T-helper 2 cell treated with Interferon-gamma antibody and Interleukin-4, amounts not matched to agents 100 ng/mL and 5 ng/mL, for 36 hours (primary cell): ENCODE results near the gene BCAP31. TPM values are rescaled to one million over a fixed set of nuclear protein-coding genes. Genes with fewer than 3 reads are reported as not detected.
"Not testable (repeated sequence)": the region's sequence is repeated elsewhere in the genome, so short reads cannot be mapped to it uniquely, and the experiment has no call there.

Source experiments
- intact Hi-C: fragments of 100-400 bp; cut with micrococcal nuclease; formaldehyde crosslinking; loops from one replicate; pipeline ENCODE4 v1.15.1; 2023
- total RNA-seq: library from RNA; stranded (reverse); gene quantifications from 2 replicates; pipeline ENCODE4 v1.2.3, GENCODE V29; 2022

BCAP31 gene
- total RNA-seq, 1 donor from 2014 or later, result 155 TPM

DNA sequence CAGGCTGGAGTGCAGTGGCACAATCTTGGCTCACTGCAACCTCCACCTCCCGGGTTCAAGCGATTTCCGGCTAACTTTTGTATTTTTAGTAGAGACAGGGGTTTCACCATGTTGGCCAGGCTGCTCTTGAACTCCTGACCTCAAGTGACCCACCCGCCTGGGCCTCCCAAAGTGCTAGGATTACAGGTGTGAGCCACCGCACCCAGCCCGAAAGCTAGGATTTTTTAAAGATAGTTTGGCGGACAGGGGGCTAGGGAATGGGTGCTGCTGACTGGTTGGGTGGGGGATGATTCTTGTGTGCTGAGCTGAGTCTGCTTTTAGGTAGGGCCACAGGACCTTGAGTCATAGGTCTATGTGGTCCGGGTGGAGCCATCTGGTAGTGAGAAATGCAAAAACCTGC, 40.7 kb downstream of the BCAP31 start:
- intact Hi-C loops, result not testable (repeated sequence)

DNA sequence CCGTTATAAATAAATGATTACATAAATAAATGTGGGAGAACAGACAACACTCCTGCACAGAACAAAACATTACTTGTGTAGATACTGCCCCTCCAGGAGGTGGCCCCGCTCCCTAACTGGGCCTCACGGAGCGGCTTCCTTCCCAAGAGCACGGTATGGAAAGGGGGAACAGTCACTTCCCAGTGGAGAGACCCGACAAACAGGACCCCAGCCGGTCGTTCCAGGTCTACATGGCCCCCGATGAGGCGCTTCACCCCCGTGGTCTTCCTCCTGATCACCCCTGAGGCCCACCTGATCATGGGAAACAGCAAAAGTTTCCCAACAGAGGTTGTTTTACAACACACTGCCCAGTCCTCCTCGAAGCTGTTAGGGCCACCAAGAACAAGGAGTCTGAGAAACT, 43.0 kb downstream of the BCAP31 start:
- intact Hi-C loops, result no loop called here

DNA sequence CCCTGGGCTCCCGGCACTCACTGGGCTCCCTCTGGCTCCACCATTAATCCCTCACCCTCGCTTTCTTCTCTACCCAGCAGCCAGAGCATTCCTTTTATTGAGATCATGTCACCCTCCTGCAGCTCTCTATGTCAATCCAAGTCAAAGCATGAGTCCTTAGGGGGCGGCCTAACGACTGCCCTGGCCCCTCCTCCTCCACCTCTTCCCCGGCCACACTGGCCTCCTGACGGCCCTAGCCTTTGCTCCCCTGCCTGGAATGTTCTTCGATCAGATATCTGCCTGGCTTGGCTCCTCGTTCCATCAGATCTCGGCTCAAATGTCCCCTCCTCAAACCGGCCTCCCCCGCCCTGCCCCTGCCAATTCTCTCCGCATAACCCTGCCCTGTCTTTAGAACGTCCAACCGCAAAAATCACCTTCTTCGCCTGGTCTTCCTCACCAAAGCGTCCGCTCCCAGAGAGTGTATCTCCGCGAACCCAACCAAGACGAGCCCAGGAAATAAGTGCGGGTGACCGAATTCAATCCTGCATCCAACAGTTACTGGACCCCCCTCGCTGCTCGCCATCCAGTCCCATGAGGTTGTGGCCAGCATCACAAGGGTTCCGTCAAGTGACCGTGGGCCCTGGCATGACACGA, 49.9 kb downstream of the BCAP31 start:
- intact Hi-C loops, result no loop called here

DNA sequence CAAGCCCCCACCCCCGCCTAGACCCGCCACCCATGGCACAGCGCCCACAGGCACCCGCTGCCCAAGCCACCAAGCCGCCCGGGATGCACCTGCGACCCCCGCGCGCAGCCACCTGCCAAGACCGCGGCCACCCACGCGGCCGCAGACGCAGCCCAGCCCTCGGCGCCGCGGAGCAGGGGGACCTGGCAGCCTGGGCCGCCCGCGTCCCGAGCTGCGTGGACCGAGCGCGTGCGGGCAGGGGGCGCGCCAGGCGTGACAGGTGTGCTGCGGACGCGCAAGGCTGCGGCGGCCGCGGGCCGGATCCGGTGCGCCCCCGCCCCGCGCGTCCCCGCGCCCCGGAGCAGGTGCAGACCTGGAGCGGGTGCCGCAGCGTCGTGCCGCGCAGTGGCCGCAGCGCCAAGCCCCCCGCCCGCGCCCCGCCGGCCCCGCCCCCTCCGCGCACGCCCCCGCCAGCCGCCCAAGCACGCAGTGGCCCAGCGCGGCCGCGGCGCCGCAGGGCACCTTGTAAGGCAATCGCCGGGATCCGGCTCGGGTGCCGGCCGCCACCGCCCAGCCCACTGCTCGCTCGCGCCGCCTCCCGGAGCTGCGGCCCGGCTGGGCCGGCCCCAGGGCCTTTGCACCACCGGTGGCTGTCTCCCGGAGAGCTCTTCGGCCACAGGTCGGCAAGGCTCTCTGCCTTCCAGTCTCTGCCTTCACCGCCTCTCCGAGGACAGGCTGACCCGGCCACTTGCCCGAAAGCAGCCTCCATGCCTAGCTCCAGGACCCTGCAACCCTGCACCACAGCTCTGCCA, 50.6 kb downstream of the BCAP31 start, which contains the start of gene PNCK:
TSS of gene PNCK (minus strand) at position 386 of the 791 bp plus-strand sequence. CDS start 737 bp downstream, outside the sequence.
- intact Hi-C loops, result no loop called here

DNA sequence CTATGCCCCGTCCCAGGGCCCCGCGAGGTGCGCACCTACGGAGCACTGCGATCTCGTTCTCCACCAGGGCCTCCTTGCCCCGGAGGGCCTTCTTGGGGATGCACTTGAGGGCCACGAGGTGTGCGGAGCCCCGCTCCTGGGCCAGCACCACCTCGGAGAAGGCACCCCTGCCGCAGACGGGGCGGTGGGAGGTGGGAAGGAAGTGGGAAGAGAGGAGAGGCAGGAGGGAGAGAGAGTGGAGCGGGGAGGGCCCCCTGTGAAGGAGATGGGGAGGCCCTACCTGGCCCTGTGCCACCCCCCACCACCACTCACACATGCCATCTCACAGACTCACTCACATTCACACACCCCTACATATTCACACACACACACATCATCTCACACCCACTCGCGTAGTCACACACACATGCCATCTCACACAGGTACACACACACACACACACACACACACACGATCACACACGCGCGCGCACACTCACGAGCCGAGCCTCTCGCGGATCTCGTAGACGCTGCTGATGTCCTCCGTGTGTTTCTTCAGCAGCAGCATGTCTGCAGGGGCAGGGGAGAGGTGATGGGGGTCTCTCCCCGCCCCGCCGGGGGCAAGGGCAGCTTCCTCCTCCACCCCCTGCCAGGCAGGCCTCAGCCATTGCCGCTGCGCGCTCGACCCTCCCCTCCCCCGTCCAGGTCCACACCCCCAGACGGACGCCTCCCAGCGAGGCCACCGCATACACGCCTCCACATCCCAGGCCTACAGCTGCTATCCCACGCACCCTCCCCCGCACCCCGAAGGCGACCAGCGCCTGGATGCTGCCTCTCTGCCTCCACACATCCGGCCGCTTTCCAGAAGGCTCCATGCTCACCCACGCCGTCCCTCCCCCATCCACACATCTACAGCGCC, 51.4 kb downstream of the BCAP31 start:
- intact Hi-C loops, result no loop called here

DNA sequence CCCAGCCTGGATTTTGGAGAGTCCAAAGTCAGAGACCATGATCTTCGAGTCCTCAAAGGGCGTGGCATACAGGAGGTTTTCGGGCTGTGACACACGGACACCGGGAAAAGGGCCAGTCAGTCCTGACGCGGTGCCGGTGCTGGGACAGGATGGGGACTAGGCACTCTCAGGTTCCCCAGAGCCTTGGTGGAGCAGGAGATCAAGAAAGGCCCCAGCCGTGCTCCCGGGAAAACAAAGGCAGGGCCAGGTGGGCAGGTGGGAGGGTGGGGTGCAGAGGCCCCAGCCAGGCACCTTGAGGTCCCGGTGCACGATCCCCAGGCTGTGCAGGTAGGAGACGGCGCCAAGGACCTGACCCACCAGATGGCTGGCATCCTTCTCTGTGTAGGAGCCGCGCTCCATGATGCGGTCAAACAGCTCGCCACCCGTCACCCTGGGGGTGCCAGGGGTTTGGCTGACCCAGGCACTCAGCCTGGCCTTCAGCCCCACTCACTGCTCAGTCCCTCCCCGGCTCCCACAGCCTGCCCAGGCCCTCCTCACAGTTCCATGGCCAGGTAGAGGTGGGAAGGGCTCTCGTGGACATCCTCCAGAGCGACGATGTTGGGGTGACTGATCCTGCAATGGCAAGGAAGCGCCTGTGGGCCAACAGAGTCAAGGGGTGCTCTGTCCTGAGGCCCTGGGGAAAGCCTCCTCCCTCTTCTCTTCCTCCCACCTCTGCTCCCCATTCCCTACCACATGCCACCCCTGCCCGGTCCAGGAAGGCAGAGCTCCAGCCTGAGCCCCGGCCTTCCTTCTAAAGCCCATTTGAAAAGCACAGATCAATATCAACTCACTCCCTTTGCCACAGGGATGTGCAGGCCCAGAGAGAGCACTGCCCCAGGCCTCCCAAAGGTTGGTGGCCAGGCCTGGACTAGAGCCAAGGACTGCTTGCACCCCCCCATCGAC, 52.3 kb downstream of the BCAP31 start:
- intact Hi-C loops, result no loop called here

DNA sequence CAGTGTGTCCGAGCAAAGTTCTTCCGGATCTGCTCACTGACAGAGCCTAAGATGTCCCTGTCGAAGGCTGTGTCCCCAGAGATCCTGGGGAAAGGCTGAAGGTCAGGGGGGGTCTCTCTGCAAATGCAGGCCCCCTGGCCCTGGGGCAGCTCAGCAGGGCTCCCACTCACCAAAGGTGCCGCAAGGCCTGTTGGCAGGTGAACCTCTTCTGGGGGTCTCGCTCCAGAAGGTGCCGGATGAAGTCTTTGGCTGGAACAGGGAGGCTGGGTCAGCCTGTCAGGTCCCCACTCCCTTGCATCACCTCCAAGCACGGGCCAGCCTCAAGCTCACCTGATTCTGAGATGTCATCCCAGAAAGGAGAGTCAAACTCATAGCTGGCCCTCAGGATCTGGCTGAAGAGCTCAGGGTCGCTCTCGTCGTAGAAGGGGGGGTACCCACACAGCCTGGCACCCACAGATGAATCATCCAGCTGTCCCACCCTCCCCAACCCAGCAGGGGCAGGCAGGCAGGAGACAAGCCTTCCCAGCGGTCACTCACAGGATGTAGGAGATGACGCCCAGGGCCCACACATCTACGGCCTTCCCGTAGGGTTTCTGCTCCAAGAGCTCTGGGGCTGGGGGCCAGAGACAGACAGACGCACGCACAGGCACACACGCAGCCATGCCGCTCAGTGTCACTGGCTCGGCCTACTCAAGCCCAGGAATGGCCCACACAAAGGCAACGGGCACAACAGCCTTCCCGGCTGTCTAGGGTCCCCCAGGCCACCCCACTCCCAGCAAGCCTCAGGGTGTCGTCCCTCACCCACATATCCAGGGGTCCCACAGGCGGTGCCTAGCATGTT, 53.2 kb downstream of the BCAP31 start:
- intact Hi-C loops, result no loop called here

DNA sequence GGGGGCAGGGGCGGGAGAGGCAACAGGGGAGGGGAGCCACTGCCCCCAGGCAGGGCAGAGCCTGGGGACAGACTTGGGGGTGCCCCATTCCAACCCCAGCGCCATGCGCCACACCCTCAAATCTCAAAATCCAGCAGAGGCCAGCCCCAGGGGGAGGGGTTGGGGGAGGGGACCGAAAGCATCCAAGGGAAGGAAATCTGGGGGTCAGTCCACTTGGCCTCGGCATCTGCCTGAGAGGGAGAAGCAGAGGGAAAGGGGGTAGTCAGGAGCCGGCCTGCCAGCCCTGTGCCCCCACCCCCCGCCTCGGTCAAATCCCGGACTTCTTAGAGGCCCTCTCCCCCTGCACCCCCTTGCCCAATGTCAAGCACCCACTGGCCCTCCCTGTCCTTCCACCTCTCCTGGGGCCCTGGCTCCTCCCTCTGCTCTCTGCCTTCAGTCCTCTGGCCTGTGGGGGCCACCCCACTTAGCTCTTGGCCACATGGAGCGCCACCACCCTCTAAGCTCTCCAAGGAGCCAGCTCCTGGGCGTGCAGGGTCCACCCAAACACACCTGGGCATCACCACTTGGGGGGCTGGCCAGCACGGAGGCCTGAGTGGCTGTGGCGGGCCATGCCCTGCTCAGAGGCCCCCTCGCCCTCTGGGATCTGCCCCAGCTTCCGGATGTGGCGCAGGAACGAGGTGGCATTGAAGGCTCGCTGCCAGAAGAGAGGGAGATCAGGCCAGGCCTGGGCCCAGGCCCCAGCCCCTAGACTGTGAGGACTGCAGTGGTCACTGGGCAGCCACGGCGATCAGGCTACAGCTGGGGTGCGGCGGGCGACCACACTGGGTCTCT, 54.1 kb downstream of the BCAP31 start:
- intact Hi-C loops, result loop anchor here (1.0 to 5.0 kb wide), 6 partner anchors 59 to 729 kb away; partner anchors contain the start of gene HAUS7

DNA sequence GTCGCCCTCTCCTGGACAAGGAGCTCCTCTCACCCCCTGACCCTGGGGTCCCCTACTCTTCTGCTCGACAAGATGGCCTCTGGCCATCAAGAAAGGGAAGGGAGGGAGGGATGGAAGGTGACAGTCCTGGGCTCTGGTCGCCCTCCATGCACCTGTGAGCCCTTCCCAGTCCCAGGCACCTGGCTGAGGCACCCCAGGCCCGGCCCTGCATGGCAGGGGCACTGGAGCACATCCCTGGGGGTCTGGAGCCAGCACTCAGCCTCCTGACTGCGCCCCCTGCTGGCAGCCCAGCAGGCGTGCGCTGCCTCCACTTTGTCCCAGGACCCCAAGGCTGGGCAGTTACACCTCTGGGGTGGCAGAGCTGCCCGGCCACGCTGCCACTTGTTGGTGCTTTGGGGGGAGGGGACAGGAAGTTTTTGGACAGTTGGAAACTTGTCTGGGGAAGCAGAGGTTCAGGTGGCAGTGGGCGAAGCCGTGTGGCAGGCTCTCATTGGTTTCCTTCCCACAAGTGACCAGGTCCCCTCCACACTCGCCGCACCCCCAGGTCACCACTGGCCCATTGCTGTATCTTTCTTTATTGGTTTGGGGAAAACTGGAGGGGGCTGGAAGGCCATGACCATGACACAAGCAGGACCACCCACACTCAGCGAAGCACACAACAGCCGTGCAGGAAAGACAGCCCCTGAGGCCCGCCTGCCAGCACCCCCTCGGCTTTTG, 54.9 kb downstream of the BCAP31 start:
- intact Hi-C loops, result loop anchor here (1.0 to 5.0 kb wide), 6 partner anchors 59 to 728 kb away; partner anchors contain the start of gene HAUS7

DNA sequence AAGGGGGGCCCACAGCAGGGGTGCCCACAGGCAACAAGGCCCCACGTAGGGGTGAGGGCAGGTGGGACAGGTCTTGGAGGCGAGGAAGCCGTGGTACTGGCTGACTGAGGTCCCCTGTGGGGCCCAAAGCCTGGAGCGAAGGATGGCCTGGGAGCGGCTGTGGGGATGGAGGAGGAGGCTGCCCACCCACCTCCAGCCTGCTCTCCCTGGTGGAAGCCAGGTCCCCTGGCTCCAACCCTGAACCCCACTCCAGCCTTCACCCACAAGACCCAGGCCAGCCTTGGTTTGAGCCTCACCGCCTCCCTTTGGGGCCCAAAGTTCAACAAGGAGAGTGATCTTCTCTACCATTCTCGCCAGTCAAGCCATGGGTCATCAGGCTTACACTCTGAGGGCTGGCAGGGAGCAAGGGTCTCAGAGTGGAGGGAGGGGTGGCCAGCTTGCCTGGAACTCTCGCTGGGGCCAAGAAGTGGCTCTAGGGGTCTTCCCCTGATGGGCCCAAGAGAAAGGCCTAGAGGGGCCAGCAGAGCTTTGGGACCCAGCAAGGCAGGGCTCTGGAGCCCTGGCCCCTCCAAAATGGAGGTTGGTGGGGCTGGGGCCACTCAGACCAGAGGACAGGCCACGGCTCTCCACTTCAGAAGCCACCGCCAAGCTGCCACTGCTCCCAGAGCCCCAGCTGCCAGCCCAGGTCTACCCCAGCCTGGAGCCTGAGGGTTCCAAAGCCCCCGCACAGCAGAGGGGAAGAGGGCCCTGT, 55.6 kb downstream of the BCAP31 start:
- intact Hi-C loops, result loop anchor here (1.0 to 5.0 kb wide), 7 partner anchors 58 to 727 kb away; partner anchors contain the start of gene HAUS7

DNA sequence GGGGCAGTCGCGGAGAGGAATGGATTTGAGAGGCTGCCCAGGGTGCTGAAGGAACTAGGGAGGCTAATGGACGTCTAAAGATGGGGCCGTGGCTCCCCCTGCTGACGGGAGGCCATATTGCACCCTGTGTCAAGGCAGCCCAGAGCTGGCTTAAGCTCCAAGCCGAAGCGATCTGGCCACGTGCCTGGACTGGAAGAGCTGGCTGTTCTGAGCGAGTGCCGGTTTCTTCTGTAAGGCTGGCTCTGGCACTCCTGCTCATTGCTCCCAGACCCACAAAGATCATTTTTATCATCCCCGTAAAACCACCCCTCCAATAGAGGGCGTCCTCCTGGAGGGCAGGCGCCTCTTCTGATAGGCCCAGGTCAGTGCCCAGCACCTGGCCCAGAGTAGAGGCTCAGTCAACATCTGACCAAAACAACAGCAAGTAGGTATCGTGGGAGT, 56.2 kb downstream of the BCAP31 start:
- intact Hi-C loops, result loop anchor here (1.0 to 5.0 kb wide), 6 partner anchors 57 to 711 kb away; partner anchors contain the start of gene HAUS7

DNA sequence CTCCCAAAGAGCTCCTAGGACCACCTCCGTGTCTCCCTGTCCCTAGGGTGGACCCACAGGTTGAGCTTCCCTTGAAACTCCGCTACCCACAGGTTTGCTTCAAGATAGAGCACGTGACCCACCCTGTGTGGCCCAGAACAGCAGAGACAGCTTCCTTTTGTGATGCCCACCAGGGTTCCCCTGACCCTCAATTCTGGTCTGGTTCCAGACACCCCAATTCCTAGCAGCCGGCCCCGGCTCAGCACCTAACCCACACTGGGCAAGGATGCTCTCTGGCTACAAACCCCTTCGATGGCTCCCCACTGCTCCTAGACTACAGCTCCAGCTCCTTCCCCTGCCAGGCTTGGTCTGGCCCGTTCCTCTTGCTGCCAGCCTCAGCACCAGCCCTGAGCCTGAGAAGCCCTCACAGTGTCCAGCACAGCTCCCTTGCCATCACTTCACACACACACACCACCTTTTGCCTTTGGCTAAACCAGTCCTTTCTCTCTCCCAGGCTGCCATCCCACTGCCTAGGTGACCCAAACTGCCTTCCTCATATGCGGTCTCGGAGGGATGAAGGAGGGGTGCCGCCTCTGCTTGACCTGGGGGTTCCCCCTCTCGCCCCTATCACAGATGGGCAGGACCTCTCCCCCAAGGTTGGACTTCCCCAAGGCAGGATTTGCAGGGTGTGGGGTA, 56.8 kb downstream of the BCAP31 start:
- intact Hi-C loops, result loop anchor here (5.0 kb wide), 1 partner anchor 710 kb away; no protein-coding TSS in a partner anchor

DNA sequence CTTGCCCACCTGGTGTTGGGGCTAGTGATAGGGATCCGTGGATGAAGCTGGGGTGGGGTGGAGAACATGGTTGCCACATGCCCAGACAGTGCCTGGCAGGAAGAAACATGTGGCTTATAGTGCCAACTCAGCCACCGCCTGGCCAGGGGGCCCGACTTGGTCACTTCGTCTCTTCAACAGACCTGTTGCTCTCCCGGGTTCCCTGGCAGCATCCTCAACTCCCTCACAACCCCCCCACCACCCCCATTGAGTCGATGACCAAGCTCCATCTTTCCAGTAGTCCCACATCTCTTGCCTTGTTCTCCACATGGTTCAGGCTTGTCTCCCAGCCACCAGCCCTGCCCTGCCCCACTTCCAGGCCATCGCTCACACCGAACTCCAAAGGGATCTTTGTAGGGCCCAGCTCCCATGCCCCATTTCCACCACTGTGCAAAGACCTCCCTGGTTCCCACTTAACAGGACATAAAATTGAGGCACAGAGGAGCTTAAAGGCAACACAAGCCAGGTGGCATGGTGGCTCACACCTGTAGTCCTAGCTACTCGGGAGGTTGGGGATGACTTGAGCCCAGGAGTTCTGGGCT, 58.4 kb downstream of the BCAP31 start:
- intact Hi-C loops, result loop anchor here (5.0 kb wide), 1 partner anchor 709 kb away; no protein-coding TSS in a partner anchor

DNA sequence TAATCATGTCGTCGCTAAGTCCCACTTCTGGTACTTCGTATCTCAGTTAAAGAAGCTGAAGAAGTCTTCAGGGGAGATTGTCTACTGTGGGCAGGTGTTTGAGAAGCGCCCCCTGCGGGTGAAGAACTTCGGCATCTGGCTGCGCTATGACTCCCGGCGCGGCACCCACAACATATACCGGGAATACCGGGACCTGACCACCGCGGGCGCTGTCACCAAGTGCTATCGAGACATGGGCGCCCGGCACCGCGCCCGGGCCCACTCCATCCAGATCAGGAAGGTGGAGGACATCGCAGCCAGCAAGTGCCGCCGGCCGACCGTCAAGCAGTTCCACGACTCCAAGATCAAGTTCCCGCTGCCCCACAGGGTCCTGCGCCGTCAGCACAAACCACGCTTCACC, 61.9 kb downstream of the BCAP31 start:
- intact Hi-C loops, result no loop called here

DNA sequence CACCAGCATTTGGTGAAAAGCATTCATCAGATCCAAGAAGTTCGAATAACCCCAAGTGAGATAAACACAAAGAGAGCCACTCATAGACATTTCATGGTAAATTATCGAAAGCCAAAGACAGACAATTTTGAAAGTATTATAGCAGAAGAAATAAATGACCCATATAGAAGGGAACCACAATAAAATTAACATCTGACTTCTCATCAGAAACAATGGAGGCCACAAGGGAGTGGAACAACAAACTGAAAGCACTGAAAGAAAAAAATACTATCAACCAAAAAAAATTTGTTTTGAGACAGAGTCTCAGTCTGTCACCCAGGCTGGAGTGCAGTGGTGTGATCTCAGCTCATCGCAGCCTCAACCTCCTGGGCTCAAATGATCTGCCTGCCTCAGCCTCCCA, 64.9 kb downstream of the BCAP31 start:
- intact Hi-C loops, result no loop called here

DNA sequence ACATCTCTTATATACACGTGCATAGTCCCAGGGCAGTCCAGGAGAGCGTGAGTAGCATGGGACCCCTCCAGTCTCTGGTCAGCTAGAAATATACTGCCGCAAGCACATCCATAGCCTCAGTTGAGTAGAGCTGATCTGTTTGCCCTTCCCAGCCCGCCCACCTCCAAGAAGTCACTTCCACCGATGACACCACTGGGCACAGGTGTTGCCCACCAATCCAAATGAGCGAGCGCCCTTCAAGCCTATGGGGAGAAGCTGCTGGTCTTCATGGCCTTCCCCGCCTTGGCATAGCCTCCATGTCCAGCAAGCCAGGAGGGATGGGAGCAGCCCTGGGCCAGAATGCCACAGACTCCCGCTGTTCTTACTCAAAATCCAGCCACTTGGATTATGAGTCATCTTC, 67.0 kb downstream of the BCAP31 start:
- intact Hi-C loops, result no loop called here
